ENCODE results near the gene LZTR1.

Gene LZTR1

GRCh38 chr22:21015466-21016006 lies 33.4 kb downstream of the LZTR1 start:
- H3K9me3 ChIP-seq (ENCODE audit: control insufficient read depth, insufficient read depth, low read depth, low read length) = peaks cover 12% of the 10 kb centered on the region; the same call in 1 of the 2 replicates
- H3K9ac ChIP-seq (ENCODE audit: low read length) = no peak overlapping the region
- no peak overlapping the region; the same call in 1 of the 2 replicates for H3K27ac ChIP-seq (ENCODE audit: low read depth, low read length)
- H3K4me3 ChIP-seq (ENCODE audit: low read depth, low read length) = peak overlapping the region; percentile 70; the same call in 1 of the 2 replicates
- peaks cover 23% of the 10 kb centered on the region for H3K4me1 ChIP-seq (ENCODE audit: control insufficient read depth, insufficient read depth, low read length)
- no peaks in the 10 kb centered on the region for H3K36me3 ChIP-seq (ENCODE audit: control insufficient read depth, insufficient read depth, low read length)
- H3K27me3 ChIP-seq (ENCODE audit: control insufficient read depth, insufficient read depth, low read length) = 0 out of 2 replicates have a peak, but pooled peaks cover 4% of the 10 kb centered on the region

GRCh38 chr22:21016644-21017420 lies 34.7 kb downstream of the LZTR1 start:
- Histone ChIP-seq H3K9me3 (ENCODE audit: control insufficient read depth, insufficient read depth, low read depth, low read length) (peaks cover 12% of the 10 kb centered on the region; the same call in 1 of the 2 replicates), H3K27me3 (ENCODE audit: control insufficient read depth, insufficient read depth, low read length) (0 out of 2 replicates have a peak, but pooled peaks cover 4% of the 10 kb centered on the region), H3K9ac (ENCODE audit: low read length) (no peak overlapping the region), H3K4me1 (ENCODE audit: control insufficient read depth, insufficient read depth, low read length) (peaks cover 23% of the 10 kb centered on the region), H3K27ac (ENCODE audit: low read depth, low read length) (no peak overlapping the region), H3K36me3 (ENCODE audit: control insufficient read depth, insufficient read depth, low read length) (no peaks in the 10 kb centered on the region), H3K4me3 (ENCODE audit: low read depth, low read length) (no peak overlapping the region)

- H3K4me3 ChIP-seq (ENCODE audit: low read depth, low read length) = no peak overlapping the region
- peaks cover 20% of the 10 kb centered on the region for H3K4me1 ChIP-seq (ENCODE audit: control insufficient read depth, insufficient read depth, low read length)
- no peaks in the 10 kb centered on the region for H3K36me3 ChIP-seq (ENCODE audit: control insufficient read depth, insufficient read depth, low read length)
- no peaks in the 10 kb centered on the region for H3K27me3 ChIP-seq (ENCODE audit: control insufficient read depth, insufficient read depth, low read length)
- H3K27ac ChIP-seq (ENCODE audit: low read depth, low read length) = no peak overlapping the region
- no peak overlapping the region for H3K9ac ChIP-seq (ENCODE audit: low read length)
- H3K9me3 ChIP-seq (ENCODE audit: control insufficient read depth, insufficient read depth, low read depth, low read length) = peaks cover 12% of the 10 kb centered on the region; the same call in 1 of the 2 replicates
Observed at GRCh38 chr22:21018314-21018713, 36.2 kb downstream of the LZTR1 start.

GRCh38 chr22:21020802-21021429 lies 38.8 kb downstream of the LZTR1 start:
- Histone ChIP-seq H3K9me3 (ENCODE audit: control insufficient read depth, insufficient read depth, low read depth, low read length) (peaks cover 12% of the 10 kb centered on the region; the same call in 1 of the 2 replicates), H3K9ac (ENCODE audit: low read length) (no peak overlapping the region), H3K4me1 (ENCODE audit: control insufficient read depth, insufficient read depth, low read length) (peaks cover under 1% of the 10 kb centered on the region; the same call in 1 of the 2 replicates), H3K27me3 (ENCODE audit: control insufficient read depth, insufficient read depth, low read length) (no peaks in the 10 kb centered on the region), H3K36me3 (ENCODE audit: control insufficient read depth, insufficient read depth, low read length) (no peaks in the 10 kb centered on the region), H3K4me3 (ENCODE audit: low read depth, low read length) (no peak overlapping the region), H3K27ac (ENCODE audit: low read depth, low read length) (no peak overlapping the region)

GRCh38 chr22:21022507-21022906 lies 40.4 kb downstream of the LZTR1 start:
- Histone ChIP-seq H3K9ac (ENCODE audit: low read length) (no peak overlapping the region), H3K4me1 (ENCODE audit: control insufficient read depth, insufficient read depth, low read length) (no peaks in the 10 kb centered on the region; the same call in 1 of the 2 replicates), H3K36me3 (ENCODE audit: control insufficient read depth, insufficient read depth, low read length) (no peaks in the 10 kb centered on the region), H3K4me3 (ENCODE audit: low read depth, low read length) (no peak overlapping the region), H3K9me3 (ENCODE audit: control insufficient read depth, insufficient read depth, low read depth, low read length) (peaks cover 12% of the 10 kb centered on the region; the same call in 1 of the 2 replicates), H3K27ac (ENCODE audit: low read depth, low read length) (no peak overlapping the region), H3K27me3 (ENCODE audit: control insufficient read depth, insufficient read depth, low read length) (no peaks in the 10 kb centered on the region)

GRCh38 chr22:21022955-21023614 lies 41.0 kb downstream of the LZTR1 start:
- no peaks in the 10 kb centered on the region for H3K27me3 ChIP-seq (ENCODE audit: control insufficient read depth, insufficient read depth, low read length)
- H3K9me3 ChIP-seq (ENCODE audit: control insufficient read depth, insufficient read depth, low read depth, low read length) = peaks cover 12% of the 10 kb centered on the region; the same call in 1 of the 2 replicates
- H3K4me1 ChIP-seq (ENCODE audit: control insufficient read depth, insufficient read depth, low read length) = no peaks in the 10 kb centered on the region; the same call in 1 of the 2 replicates
- no peak overlapping the region for H3K27ac ChIP-seq (ENCODE audit: low read depth, low read length)
- H3K9ac ChIP-seq (ENCODE audit: low read length) = no peak overlapping the region
- H3K36me3 ChIP-seq (ENCODE audit: control insufficient read depth, insufficient read depth, low read length) = no peaks in the 10 kb centered on the region
- H3K4me3 ChIP-seq (ENCODE audit: low read depth, low read length) = no peak overlapping the region

- no peak overlapping the region for H3K4me3 ChIP-seq (ENCODE audit: low read depth, low read length)
- no peaks in the 10 kb centered on the region; the same call in 1 of the 2 replicates for H3K4me1 ChIP-seq (ENCODE audit: control insufficient read depth, insufficient read depth, low read length)
- no peaks in the 10 kb centered on the region for H3K36me3 ChIP-seq (ENCODE audit: control insufficient read depth, insufficient read depth, low read length)
- H3K9me3 ChIP-seq (ENCODE audit: control insufficient read depth, insufficient read depth, low read depth, low read length) = no peaks in the 10 kb centered on the region
- no peak overlapping the region for H3K9ac ChIP-seq (ENCODE audit: low read length)
- peaks cover 10% of the 10 kb centered on the region; the same call in 1 of the 2 replicates for H3K27me3 ChIP-seq (ENCODE audit: control insufficient read depth, insufficient read depth, low read length)
- no peak overlapping the region for H3K27ac ChIP-seq (ENCODE audit: low read depth, low read length)
Observed at GRCh38 chr22:21025266-21025665, 43.2 kb downstream of the LZTR1 start.

GRCh38 chr22:21025763-21026755 lies 44.0 kb downstream of the LZTR1 start:
- Histone ChIP-seq H3K36me3 (ENCODE audit: control insufficient read depth, insufficient read depth, low read length) (no peaks in the 10 kb centered on the region), H3K4me3 (ENCODE audit: low read depth, low read length) (no peak overlapping the region), H3K9me3 (ENCODE audit: control insufficient read depth, insufficient read depth, low read depth, low read length) (no peaks in the 10 kb centered on the region), H3K27ac (ENCODE audit: low read depth, low read length) (no peak overlapping the region), H3K4me1 (ENCODE audit: control insufficient read depth, insufficient read depth, low read length) (no peaks in the 10 kb centered on the region; the same call in 1 of the 2 replicates), H3K27me3 (ENCODE audit: control insufficient read depth, insufficient read depth, low read length) (peaks cover 17% of the 10 kb centered on the region), H3K9ac (ENCODE audit: low read length) (no peak overlapping the region)

GRCh38 chr22:21026783-21027692 lies 44.9 kb downstream of the LZTR1 start:
- Histone ChIP-seq H3K4me1 (ENCODE audit: control insufficient read depth, insufficient read depth, low read length) (no peaks in the 10 kb centered on the region; the same call in 1 of the 2 replicates), H3K4me3 (ENCODE audit: low read depth, low read length) (no peak overlapping the region), H3K36me3 (ENCODE audit: control insufficient read depth, insufficient read depth, low read length) (no peaks in the 10 kb centered on the region), H3K9me3 (ENCODE audit: control insufficient read depth, insufficient read depth, low read depth, low read length) (no peaks in the 10 kb centered on the region), H3K27ac (ENCODE audit: low read depth, low read length) (no peak overlapping the region), H3K9ac (ENCODE audit: low read length) (no peak overlapping the region), H3K27me3 (ENCODE audit: control insufficient read depth, insufficient read depth, low read length) (peaks cover 27% of the 10 kb centered on the region)

Data from HUES6 (cell line).